Heart right ventricle (tissue), 16 donors: ENCODE measurements around the gene CREB3L2. TPM values are rescaled to one million over a fixed set of nuclear protein-coding genes. Genes with fewer than 3 reads are reported as not detected.

Source experiments
- ATAC-seq, 8 donors: fragments of 200-7000 bp; cut with Tn5 transposase; one replicate each; pipeline ENCODE4 v1.9.1; 2020; ENCODE audit warnings: mild to moderate bottlenecking in 8 of 8, moderate library complexity in 8 of 8, moderate number of reproducible peaks in 1 of 8
- DNase-seq, 2 donors: peaks; one replicate each; pipeline ENCODE4 v3.0.0-alpha.2; 2020
- H3K27ac ChIP-seq, 10 donors: fragments of 200-600 bp; sonication (generic) in 2 of 10; one replicate each; pipeline versions ENCODE4 v1.5.0 to v1.8.0; 2020 to 2022; ENCODE audit warnings: mild to moderate bottlenecking in 3 of 10
- H3K27me3 ChIP-seq, 7 donors: fragments of 200-600 bp; one replicate each; pipeline ENCODE4 v1.8.0; 2021 to 2022; ENCODE audit warnings: mild to moderate bottlenecking in 2 of 7
- H3K36me3 ChIP-seq, 9 donors: fragments of 200-600 bp; sonication (generic) in 1 of 9; one replicate each; pipeline versions ENCODE4 v1.5.0 to v1.8.0; 2020 to 2022; ENCODE audit warnings: mild to moderate bottlenecking in 2 of 9
- H3K4me1 ChIP-seq, 9 donors: fragments of 200-600 bp; sonication (generic) in 1 of 9; one replicate each; pipeline versions ENCODE4 v1.5.0 to v1.8.0; 2020 to 2022; ENCODE audit warnings: mild to moderate bottlenecking in 4 of 9
- H3K4me3 ChIP-seq, 10 donors: fragments of 200-600 bp; sonication (generic) in 2 of 10; one replicate each; pipeline versions ENCODE4 v1.5.0 to v1.8.0; 2020 to 2022; ENCODE audit warnings: mild to moderate bottlenecking in 7 of 10, moderate library complexity in 2 of 10
- H3K9me3 ChIP-seq, 11 donors: fragments of 200-600 bp in 10 of 11; sonication (generic) in 2 of 11; one replicate each; pipeline versions ENCODE4 v1.5.0 to v1.8.0; 2013 to 2022; ENCODE audit warnings: mild to moderate bottlenecking in 2 of 11, control low read depth in 1 of 11, moderate library complexity in 1 of 11
- WGBS, 2 donors: extraction: QIAGEN DNeasy Blood & Tissue Kit; methylation state at CpG; one replicate each; pipeline ENCODE4 v1.1.7; 2013; ENCODE audit warnings: inconsistent platforms in 1 of 2; 5-methylcytosine and 5-hydroxymethylcytosine counted together
- intact Hi-C, 10 donors: fragments of 100-400 bp; cut with DNase I; formaldehyde crosslinking; loops; one replicate each; pipeline versions ENCODE4 v1.11.1 to v1.14.2; 2022
- polyA plus RNA-seq, 2 donors: library from polyadenylated mRNA; stranded (reverse); fragments of 200-250 nt; gene quantifications; one replicate each; pipeline ENCODE4 v1.2.3, GENCODE V29; 2013
- total RNA-seq, 10 donors: library from RNA; stranded (reverse); fragmentation: NEBNext Ultra II Directional in 3 of 10; extraction: Animal tissue kit (Norgen Biotek cat#: 25700) in 3 of 10; gene quantifications; one replicate each; pipeline versions ENCODE4 v1.2.1 to v1.2.4, GENCODE V29; 2021 to 2023
- TF ChIP-seq, protein P1 (sequence below), 9 donors: fragments of 200-600 bp; sonication (generic) in 2 of 9; IDR thresholded peaks; one replicate each; pipeline versions ENCODE4 v1.5.0 to v1.8.0; 2021 to 2022; ENCODE audit warnings: antibody characterized with exemption in 9 of 9, mild to moderate bottlenecking in 5 of 9, moderate library complexity in 1 of 9
- donor health status: Arrhythmogenic right ventricular cardiomyopathy.
- donor health status: ischemic (EF 13 %, LVEDD 7.1; RV severe dilation, severe dysfunction).
- donor health status: healthy with polysubstance abuse.
- donor health status: DM: no; HTN: yes; CAD: no.
- donor health status: DM: no; HTN: no; CAD: no.
- donor health status: ischemic (EF 25% LVEDD 6.9; RV normal size, moderate dysfunction).
- donor health status: ischemic (EF 25% LVEDD 5.7; RV mildly dilated, moderate dysfunction).
- donor health status: healthy.
- donor health status: DM: yes; HTN: yes; CAD: no.
- donor health status: Ischemic cardiomyopathy.
- donor health status: ischemic (EF 35%, LVEDD 5.7; RV mildly dilated, moderate dysfunction).
- donor health status: nonischemic (EF 11% LVEDD 7.7; RV severe dilation, severe dysfunction).
- donor health status: DM: yes; HTN: yes; CAD: no.
- donor health status: PGD.
- donor health status: ischemic (EF 29% LVEDD 5.4; RV normal size, mild dysfunction).
- donor health status: nonischemic (EF 23%, LVEDD 6.1; RV moderate dilation, normal function).

The CREB3L2 gene
- total and polyA plus RNA-seq, 12 donors: 4.2 to 34.2 (median 23.3) TPM

DNA sequence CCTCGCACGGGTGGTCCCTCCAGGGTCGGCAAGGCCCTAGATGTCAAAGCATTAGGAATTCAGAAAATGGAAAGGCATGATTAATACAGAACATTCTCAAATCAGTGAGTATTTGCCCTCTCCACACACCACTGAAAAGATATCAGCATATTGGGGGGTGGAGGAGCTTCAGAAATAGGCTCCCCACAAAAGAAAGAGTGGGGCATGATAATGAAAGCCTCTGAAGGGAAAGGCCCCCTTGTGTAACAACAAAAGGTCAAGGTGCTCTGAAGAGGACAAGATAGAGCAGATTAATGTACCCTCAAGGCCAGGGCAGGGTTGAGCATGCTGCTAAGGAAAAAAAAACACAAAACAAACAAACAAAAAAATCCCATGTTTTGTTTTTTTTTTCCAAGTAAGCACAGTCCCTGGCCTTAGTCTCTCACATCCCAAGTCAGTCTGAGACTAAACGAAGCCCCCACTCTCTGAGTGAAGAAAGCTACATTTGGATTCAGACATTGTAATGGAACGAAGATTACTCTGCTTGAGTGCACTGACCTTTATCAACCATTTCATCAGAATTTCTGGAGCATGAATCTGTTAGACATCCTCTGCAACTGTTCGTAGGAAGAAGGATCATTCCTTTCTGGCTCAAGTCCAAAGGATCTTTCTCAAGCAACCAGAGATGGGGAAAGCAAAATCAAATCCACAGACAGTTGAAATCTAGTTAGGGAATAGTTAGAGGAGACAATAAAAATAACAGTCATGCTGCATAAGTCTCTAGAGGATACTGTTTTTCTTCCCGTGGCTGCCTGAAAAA is 127.7 kb downstream of the CREB3L2 start:
- DNase-seq: no peak
- H3K27ac ChIP-seq: peak overlapping the region in 9 of 10 donors; percentile 3 to 82 (median 37)
- intact Hi-C loops: no loop called here
- peaks cover 0 to 56% (median 3%) of the 10 kb centered on the region in 9 donors for H3K36me3 ChIP-seq
- peaks cover 0 to 63% (median 39%) of the 10 kb centered on the region in 9 donors for H3K4me1 ChIP-seq
- peak in 5 of 8 donors; percentile 2 to 51 (median 31) for ATAC-seq
- WGBS, 2 donors: 54 to 62% methylated on average over 7 of the region's 7 CpGs
- TF ChIP-seq, protein P1, sequence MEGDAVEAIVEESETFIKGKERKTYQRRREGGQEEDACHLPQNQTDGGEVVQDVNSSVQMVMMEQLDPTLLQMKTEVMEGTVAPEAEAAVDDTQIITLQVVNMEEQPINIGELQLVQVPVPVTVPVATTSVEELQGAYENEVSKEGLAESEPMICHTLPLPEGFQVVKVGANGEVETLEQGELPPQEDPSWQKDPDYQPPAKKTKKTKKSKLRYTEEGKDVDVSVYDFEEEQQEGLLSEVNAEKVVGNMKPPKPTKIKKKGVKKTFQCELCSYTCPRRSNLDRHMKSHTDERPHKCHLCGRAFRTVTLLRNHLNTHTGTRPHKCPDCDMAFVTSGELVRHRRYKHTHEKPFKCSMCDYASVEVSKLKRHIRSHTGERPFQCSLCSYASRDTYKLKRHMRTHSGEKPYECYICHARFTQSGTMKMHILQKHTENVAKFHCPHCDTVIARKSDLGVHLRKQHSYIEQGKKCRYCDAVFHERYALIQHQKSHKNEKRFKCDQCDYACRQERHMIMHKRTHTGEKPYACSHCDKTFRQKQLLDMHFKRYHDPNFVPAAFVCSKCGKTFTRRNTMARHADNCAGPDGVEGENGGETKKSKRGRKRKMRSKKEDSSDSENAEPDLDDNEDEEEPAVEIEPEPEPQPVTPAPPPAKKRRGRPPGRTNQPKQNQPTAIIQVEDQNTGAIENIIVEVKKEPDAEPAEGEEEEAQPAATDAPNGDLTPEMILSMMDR (IDR thresholded peaks at IDR 0.05): no peak
- H3K4me3 ChIP-seq: no peak overlapping the region
- H3K27me3 ChIP-seq: no peaks in the 10 kb centered on the region
- peaks cover 0 to 7% (median 0%) of the 10 kb centered on the region in 11 donors for H3K9me3 ChIP-seq

DNA sequence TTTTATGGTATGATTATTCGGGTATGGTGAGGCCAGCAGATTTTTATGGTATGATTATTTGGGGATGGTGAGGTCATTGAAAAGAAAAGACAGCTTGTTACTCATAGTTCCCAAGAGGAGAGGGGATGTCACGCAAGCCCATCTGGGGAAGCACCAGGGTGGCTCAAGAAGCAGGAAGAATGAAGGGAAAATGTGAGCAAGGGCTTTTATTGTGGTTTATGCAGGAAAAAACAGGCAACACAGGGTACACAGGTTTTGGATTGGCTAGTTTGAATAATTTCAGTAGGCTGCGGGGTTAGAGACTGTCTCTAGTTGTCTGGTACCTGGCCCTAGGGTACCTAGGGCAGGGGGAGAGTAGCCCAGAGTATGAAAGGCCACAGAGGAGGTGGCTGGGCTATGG is 128.4 kb downstream of the CREB3L2 start:
- no peak for ATAC-seq
- Histone ChIP-seq H3K36me3 (peaks cover 0 to 49% (median 3%) of the 10 kb centered on the region in 9 donors), H3K4me3 (no peak overlapping the region), H3K9me3 (peaks cover 0 to 7% (median 0%) of the 10 kb centered on the region in 11 donors), H3K4me1 (peaks cover 0 to 59% (median 39%) of the 10 kb centered on the region in 9 donors), H3K27me3 (no peaks in the 10 kb centered on the region), H3K27ac (peak overlapping the region in 9 of 10 donors; percentile 3 to 82 (median 37))
- 91% methylated on average over 3 of the region's 3 CpGs for WGBS, 2 donors
- TF ChIP-seq, protein P1 (IDR thresholded peaks at IDR 0.05): no peak
- intact Hi-C loops: no loop called here
- no peak for DNase-seq

DNA sequence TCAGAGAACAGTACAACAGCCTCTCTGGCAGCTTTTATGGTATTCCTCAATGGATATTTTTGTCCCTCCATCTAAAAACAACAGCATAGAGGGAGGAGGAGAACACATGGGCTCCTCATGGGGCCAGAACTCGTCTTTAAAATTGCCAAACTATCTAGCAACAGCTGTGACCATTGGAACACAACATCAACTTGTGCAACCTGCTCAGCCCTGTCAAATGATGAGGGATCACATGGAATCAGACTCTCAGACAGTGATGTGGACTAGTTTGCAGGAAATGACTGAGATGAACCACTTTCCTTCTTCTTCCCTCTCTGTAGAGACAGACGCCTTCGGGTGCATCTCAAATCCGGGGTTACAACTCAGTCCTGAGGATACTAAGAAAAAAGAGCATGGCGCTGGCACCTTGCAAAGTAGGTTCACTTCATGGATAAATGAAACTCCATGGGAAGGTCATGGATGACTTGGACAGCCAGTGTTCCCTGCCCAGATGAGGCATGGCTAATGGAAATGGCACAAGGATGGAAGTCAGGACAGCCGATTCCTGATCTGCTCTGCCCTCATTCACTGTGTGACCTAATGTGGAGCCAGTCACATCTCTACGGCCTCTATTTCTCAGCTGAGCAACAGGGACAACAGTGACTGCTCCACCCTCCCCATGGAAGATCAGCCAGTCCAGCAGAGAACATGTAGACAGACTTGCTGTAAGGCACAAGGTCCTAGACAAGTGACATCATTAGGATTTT is 130.5 kb downstream of the CREB3L2 start:
- peaks cover 0 to 43% (median 28%) of the 10 kb centered on the region in 9 donors for H3K4me1 ChIP-seq
- H3K36me3 ChIP-seq: peaks cover 0 to 47% (median 3%) of the 10 kb centered on the region in 9 donors
- intact Hi-C loops: no loop called here
- no peaks in the 10 kb centered on the region for H3K27me3 ChIP-seq
- no peak for DNase-seq
- H3K4me3 ChIP-seq: no peak overlapping the region
- TF ChIP-seq, protein P1 (IDR thresholded peaks at IDR 0.05): no peak
- peak overlapping the region in 2 of 10 donors; percentile 18 to 46 for H3K27ac ChIP-seq
- ATAC-seq: peak in 6 of 8 donors; percentile 7 to 81 (median 50)
- 86% methylated on average over 7 of the region's 7 CpGs for WGBS, 2 donors
- H3K9me3 ChIP-seq: peaks cover 0 to 9% (median 0%) of the 10 kb centered on the region in 11 donors

DNA sequence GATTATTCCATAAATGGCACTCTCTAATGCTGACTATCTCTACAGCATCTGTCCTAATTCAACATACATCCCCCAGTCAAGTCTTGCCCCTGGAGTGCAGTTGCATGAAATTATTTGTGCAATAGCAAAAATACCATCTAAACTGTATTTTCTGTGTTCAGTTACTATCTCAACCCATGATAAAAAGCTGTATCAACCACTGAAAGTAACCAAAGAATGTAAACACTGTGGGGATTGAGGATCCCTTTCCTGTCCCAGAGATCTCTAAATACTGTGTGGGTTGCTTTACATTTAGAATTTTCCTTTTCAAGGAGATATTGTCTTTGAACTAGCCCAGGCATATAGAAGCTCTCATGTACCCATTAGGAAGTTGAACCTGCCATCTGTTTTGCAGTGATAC is 131.2 kb downstream of the CREB3L2 start:
- H3K36me3 ChIP-seq: peaks cover 0 to 49% (median 6%) of the 10 kb centered on the region in 9 donors
- intact Hi-C loops: no loop called here
- TF ChIP-seq, protein P1 (IDR thresholded peaks at IDR 0.05): no peak
- DNase-seq (no peak), ATAC-seq (no peak)
- no peak overlapping the region for H3K4me3 ChIP-seq
- peaks cover 0 to 41% (median 25%) of the 10 kb centered on the region in 9 donors for H3K4me1 ChIP-seq
- peaks cover 0 to 15% (median 4%) of the 10 kb centered on the region in 11 donors for H3K9me3 ChIP-seq
- H3K27me3 ChIP-seq: no peaks in the 10 kb centered on the region
- H3K27ac ChIP-seq: peak overlapping the region in 2 of 10 donors; percentile 18 to 46
